Heart left ventricle (tissue), 16 donors: ENCODE data around the gene SRGAP3. TPM values are rescaled to one million over a fixed set of nuclear protein-coding genes. Genes with fewer than 3 reads are reported as not detected.

Experiments used
- ATAC-seq, 4 donors: fragments of 200-7000 bp; cut with Tn5 transposase; one replicate each; pipeline ENCODE4 v1.9.1; 2020 to 2022; ENCODE audit warnings: moderate library complexity in 4 of 4, mild to moderate bottlenecking in 3 of 4, moderate number of reproducible peaks in 1 of 4
- DNase-seq, 5 donors: peaks; one replicate each; pipeline ENCODE4 v3.0.0-alpha.2; 2020
- H3K27ac ChIP-seq, 12 donors: fragments of 200-600 bp; sonication (generic) in 4 of 12; one replicate each; pipeline versions ENCODE4 v1.5.0 to v1.8.0; 2016 to 2022; ENCODE audit warnings: mild to moderate bottlenecking in 2 of 12
- H3K27me3 ChIP-seq, 9 donors: fragments of 200-600 bp; sonication (generic) in 2 of 9; one replicate each; pipeline versions ENCODE4 v1.5.1 to v1.8.0; 2016 to 2022; ENCODE audit warnings: mild to moderate bottlenecking in 3 of 9
- H3K36me3 ChIP-seq, 9 donors: fragments of 200-600 bp; sonication (generic) in 2 of 9; one replicate each; pipeline versions ENCODE4 v1.5.0 to v1.8.0; 2018 to 2022; ENCODE audit warnings: mild to moderate bottlenecking in 2 of 9
- H3K4me1 ChIP-seq, 12 donors: fragments of 200-600 bp; sonication (generic) in 4 of 12; one replicate each; pipeline versions ENCODE4 v1.5.0 to v1.8.0; 2016 to 2022; ENCODE audit warnings: mild to moderate bottlenecking in 3 of 12
- H3K4me3 ChIP-seq, 12 donors: fragments of 200-600 bp; sonication (generic) in 4 of 12; one replicate each; pipeline versions ENCODE4 v1.5.0 to v1.8.0; 2017 to 2022; ENCODE audit warnings: mild to moderate bottlenecking in 9 of 12, moderate library complexity in 4 of 12
- H3K9me3 ChIP-seq, 12 donors: fragments of 200-600 bp; sonication (generic) in 4 of 12; one replicate each; pipeline versions ENCODE4 v1.5.0 to v1.8.0; 2016 to 2022; ENCODE audit warnings: mild to moderate bottlenecking in 1 of 12
- POLR2A ChIP-seq, 2 donors: fragments of 450-650 bp; IDR thresholded peaks; one replicate each; pipeline ENCODE4 v1.6.1; 2017; ENCODE audit warnings: antibody characterized with exemption in 2 of 2, mild to moderate bottlenecking in 2 of 2, moderate library complexity in 2 of 2
- WGBS, 4 donors: extraction: QIAGEN DNeasy Blood & Tissue Kit in 2 of 4; methylation state at CpG; one replicate each; pipeline versions ENCODE4 v1.1.5 to v1.1.7; 2013 to 2018; 5-methylcytosine and 5-hydroxymethylcytosine counted together
- intact Hi-C, 10 donors: fragments of 100-400 bp; cut with DNase I; formaldehyde crosslinking; loops; one replicate each; pipeline versions ENCODE4 v1.11.1 to v1.14.2; 2022
- polyA plus RNA-seq, 2 donors: library from polyadenylated mRNA; stranded (reverse); fragments of 200-250 nt; gene quantifications; one replicate each; pipeline ENCODE4 v1.2.3, GENCODE V29; 2013
- total RNA-seq, 9 donors: library from RNA; depleted of rRNA in 2 of 9; stranded (reverse); fragments of >200 nt in 2 of 9; fragmentation: NEBNext Ultra II Directional in 3 of 9; extraction: Animal tissue kit (Norgen Biotek cat#: 25700) in 3 of 9; gene quantifications; one replicate each; pipeline versions ENCODE4 v1.1.0 to v1.2.4, GENCODE V29; 2016 to 2023
- TF ChIP-seq, protein P1 (sequence below), 12 donors: fragments of 200-600 bp; sonication (generic) in 4 of 12; IDR thresholded peaks; one replicate each; pipeline versions ENCODE4 v1.5.0 to v1.8.0; 2018 to 2022; ENCODE audit warnings: antibody characterized with exemption in 12 of 12, mild to moderate bottlenecking in 5 of 12
- donor health status: ischemic (EF 13 %, LVEDD 7.1; RV severe dilation, severe dysfunction).
- donor health status: healthy with polysubstance abuse.
- donor health status: DM: no; HTN: yes; CAD: no.
- donor health status: DM: no; HTN: no; CAD: no.
- donor health status: ischemic (EF 25% LVEDD 6.9; RV normal size, moderate dysfunction).
- donor health status: ischemic (EF 25% LVEDD 5.7; RV mildly dilated, moderate dysfunction).
- donor health status: healthy.
- donor health status: DM: yes; HTN: yes; CAD: no.
- donor health status: ischemic (EF 35%, LVEDD 5.7; RV mildly dilated, moderate dysfunction).
- donor health status: nonischemic (EF 11% LVEDD 7.7; RV severe dilation, severe dysfunction).
- donor health status: DM: yes; HTN: yes; CAD: no.
- donor health status: PGD.
- donor health status: ischemic (EF 29% LVEDD 5.4; RV normal size, mild dysfunction).
- donor health status: nonischemic (EF 23%, LVEDD 6.1; RV moderate dilation, normal function).

Gene SRGAP3
- total and polyA plus RNA-seq, 11 donors, result 1.4 to 16.8 (median 9.0) TPM

DNA sequence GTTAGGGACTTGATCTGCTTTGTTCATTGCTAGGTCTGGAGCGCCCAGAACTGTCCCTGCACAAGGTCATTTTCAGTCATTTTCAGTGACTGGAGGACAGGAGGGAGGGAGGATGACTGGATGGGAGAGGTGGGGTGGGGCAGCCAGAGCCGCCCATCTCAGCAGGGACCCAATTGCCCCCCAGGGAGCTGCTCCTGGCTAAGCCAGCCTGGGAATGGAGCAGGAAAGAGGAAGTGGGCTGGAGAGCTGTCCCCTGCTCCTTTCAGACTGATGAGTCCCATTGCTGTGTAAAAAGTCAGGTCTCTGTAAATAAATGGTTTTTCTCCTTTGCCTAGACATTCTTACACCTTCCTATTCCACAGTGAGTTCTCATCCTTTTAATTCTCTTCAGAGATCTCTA, 187.8 kb downstream of the SRGAP3 start:
- TF ChIP-seq POLR2A (IDR thresholded peaks at IDR 0.05), result no peak
- TF ChIP-seq, protein P1, sequence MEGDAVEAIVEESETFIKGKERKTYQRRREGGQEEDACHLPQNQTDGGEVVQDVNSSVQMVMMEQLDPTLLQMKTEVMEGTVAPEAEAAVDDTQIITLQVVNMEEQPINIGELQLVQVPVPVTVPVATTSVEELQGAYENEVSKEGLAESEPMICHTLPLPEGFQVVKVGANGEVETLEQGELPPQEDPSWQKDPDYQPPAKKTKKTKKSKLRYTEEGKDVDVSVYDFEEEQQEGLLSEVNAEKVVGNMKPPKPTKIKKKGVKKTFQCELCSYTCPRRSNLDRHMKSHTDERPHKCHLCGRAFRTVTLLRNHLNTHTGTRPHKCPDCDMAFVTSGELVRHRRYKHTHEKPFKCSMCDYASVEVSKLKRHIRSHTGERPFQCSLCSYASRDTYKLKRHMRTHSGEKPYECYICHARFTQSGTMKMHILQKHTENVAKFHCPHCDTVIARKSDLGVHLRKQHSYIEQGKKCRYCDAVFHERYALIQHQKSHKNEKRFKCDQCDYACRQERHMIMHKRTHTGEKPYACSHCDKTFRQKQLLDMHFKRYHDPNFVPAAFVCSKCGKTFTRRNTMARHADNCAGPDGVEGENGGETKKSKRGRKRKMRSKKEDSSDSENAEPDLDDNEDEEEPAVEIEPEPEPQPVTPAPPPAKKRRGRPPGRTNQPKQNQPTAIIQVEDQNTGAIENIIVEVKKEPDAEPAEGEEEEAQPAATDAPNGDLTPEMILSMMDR (IDR thresholded peaks at IDR 0.05), result no peak
- intact Hi-C loops, result loop anchor here in 1 of 10 donors (10.0 kb wide), 1 partner anchor 243 kb away; no protein-coding TSS in a partner anchor

GRCh38 chr3:9059489-9060400, 189.7 kb downstream of the SRGAP3 start:
- Histone ChIP-seq H3K27ac (no peak overlapping the region), H3K4me1 (peaks cover 0 to 5% (median under 1%) of the 10 kb centered on the region in 12 donors), H3K36me3 (peaks cover 0 to 23% (median 0%) of the 10 kb centered on the region in 9 donors), H3K9me3 (peaks cover 0 to 10% (median 2%) of the 10 kb centered on the region in 12 donors), H3K4me3 (no peak overlapping the region), H3K27me3 (no peaks in the 10 kb centered on the region)
- no peak for DNase-seq
- ATAC-seq, result no peak
- TF ChIP-seq, protein P1 (IDR thresholded peaks at IDR 0.05), result no peak
- TF ChIP-seq POLR2A (IDR thresholded peaks at IDR 0.05), result no peak
- intact Hi-C loops, result loop anchor here in 1 of 10 donors (10.0 kb wide), 1 partner anchor 245 kb away; no protein-coding TSS in a partner anchor
- 72 to 83% (median 79%) methylated on average over 19 of the region's 19 CpGs for WGBS, 4 donors

More for the DNA sequence above, 187.8 kb downstream of the SRGAP3 start:
- H3K36me3 ChIP-seq, result peaks cover 0 to 17% (median 0%) of the 10 kb centered on the region in 9 donors
- H3K4me1 ChIP-seq, result peaks cover 0 to 13% (median 7%) of the 10 kb centered on the region in 12 donors
- H3K9me3 ChIP-seq, result peaks cover 0 to 10% (median 2%) of the 10 kb centered on the region in 12 donors
- ATAC-seq (no peak), DNase-seq (no peak)
- WGBS, 4 donors, result 67 to 77% (median 75%) methylated on average over 2 of the region's 2 CpGs
- no peaks in the 10 kb centered on the region for H3K27me3 ChIP-seq
- no peak overlapping the region for H3K4me3 ChIP-seq
- no peak overlapping the region for H3K27ac ChIP-seq

GRCh38 chr3:9056581-9056980, 192.9 kb downstream of the SRGAP3 start:
- TF ChIP-seq POLR2A (IDR thresholded peaks at IDR 0.05), result no peak
- TF ChIP-seq, protein P1 (IDR thresholded peaks at IDR 0.05), result no peak
- H3K4me1 ChIP-seq, result no peaks in the 10 kb centered on the region
- ATAC-seq, result no peak
- intact Hi-C loops, result no loop called here
- no peaks in the 10 kb centered on the region for H3K9me3 ChIP-seq
- no peak for DNase-seq
- 70 to 87% (median 78%) methylated on average over 5 of the region's 5 CpGs for WGBS, 4 donors
- H3K27me3 ChIP-seq, result no peaks in the 10 kb centered on the region
- H3K4me3 ChIP-seq, result no peak overlapping the region
- H3K36me3 ChIP-seq, result peaks cover 0 to 27% (median 9%) of the 10 kb centered on the region in 9 donors
- H3K27ac ChIP-seq, result no peak overlapping the region
